ENCODE data around the gene ARHGAP15. TPM values are rescaled to one million over a fixed set of nuclear protein-coding genes. Genes with fewer than 3 reads are reported as not detected.

ARHGAP15 gene
- total RNA-seq, 8 experiments from 2014 or later, result 0.29 to 1.3 (median 0.51) TPM; not detected in 2

GRCh38 chr2:143429932-143430679, 300.9 kb downstream of the ARHGAP15 start:
- in situ Hi-C loops (cut with MboI; ENCODE audit: low pct_unique_long_range_greater_than_20kb in 2 of 9, low sequenced_read_pairs in 9 of 9, unreplicated experiment in 9 of 9), result no loop called here

GRCh38 chr2:143431316-143431715, 302.1 kb downstream of the ARHGAP15 start:
- in situ Hi-C loops (cut with MboI; ENCODE audit: low pct_unique_long_range_greater_than_20kb in 2 of 9, low sequenced_read_pairs in 9 of 9, unreplicated experiment in 9 of 9), result no loop called here
- Histone ChIP-seq H3K4me1 (replicated peaks in 1 of 2) (peaks cover 3 to 15% of the 10 kb centered on the region in 2 donors), H3K27ac (no peak overlapping the region), H3K4me3 (no peak overlapping the region)
- ATAC-seq (replicated peaks in 6 of 8), result no peak
- 0 to 100% (median 79%) methylated on average over 1 to 2 of the region's 2 CpGs; no CpG with 5 or more reads in 3 of the 10 experiments for WGBS, 10 experiments

More at GRCh38 chr2:143429932-143430679, 300.9 kb downstream of the ARHGAP15 start:
- Histone ChIP-seq H3K27ac (no peak overlapping the region), H3K4me3 (no peak overlapping the region), H3K4me1 (replicated peaks in 1 of 2) (peaks cover 3 to 15% of the 10 kb centered on the region in 2 donors)
- 11 to 100% (median 86%) methylated on average over 1 of the region's 1 CpG; no CpG with 5 or more reads in 1 of the 10 experiments for WGBS, 10 experiments
- ATAC-seq (replicated peaks in 6 of 8), result peak in 2 of 8 experiments; percentile 37 to 65

- 14 to 83% (median 67%) methylated on average over 2 to 3 of the region's 3 CpGs; no CpG with 5 or more reads in 1 of the 10 experiments for WGBS, 10 experiments
- Histone ChIP-seq H3K4me1 (replicated peaks in 1 of 2) (peaks cover 3 to 15% of the 10 kb centered on the region in 2 donors), H3K4me3 (no peak overlapping the region), H3K27ac (no peak overlapping the region)
- in situ Hi-C loops (cut with MboI; ENCODE audit: low pct_unique_long_range_greater_than_20kb in 2 of 9, low sequenced_read_pairs in 9 of 9, unreplicated experiment in 9 of 9), result no loop called here
- ATAC-seq (replicated peaks in 6 of 8), result peak in 2 of 8 experiments; percentile 39 to 79
These were observed 304.0 kb downstream of the ARHGAP15 start for GRCh38 chr2:143433251-143433650.

GRCh38 chr2:143433840-143434239, 304.6 kb downstream of the ARHGAP15 start:
- peaks cover 3 to 15% of the 10 kb centered on the region in 2 donors for H3K4me1 ChIP-seq (replicated peaks in 1 of 2)
- in situ Hi-C loops (cut with MboI; ENCODE audit: low pct_unique_long_range_greater_than_20kb in 2 of 9, low sequenced_read_pairs in 9 of 9, unreplicated experiment in 9 of 9), result no loop called here
- H3K27ac ChIP-seq, result no peak overlapping the region
- H3K4me3 ChIP-seq, result no peak overlapping the region
- ATAC-seq (replicated peaks in 6 of 8), result no peak

- no peak overlapping the region for H3K27ac ChIP-seq
- WGBS, 10 experiments, result 20 to 97% (median 62%) methylated on average over 1 to 3 of the region's 3 CpGs; no CpG with 5 or more reads in 2 of the 10 experiments
- H3K4me1 ChIP-seq (replicated peaks in 1 of 2), result peaks cover 3 to 15% of the 10 kb centered on the region in 2 donors
- in situ Hi-C loops (cut with MboI; ENCODE audit: low pct_unique_long_range_greater_than_20kb in 2 of 9, low sequenced_read_pairs in 9 of 9, unreplicated experiment in 9 of 9), result no loop called here
- peak in 4 of 8 experiments; percentile 25 to 84 (median 46) for ATAC-seq (replicated peaks in 6 of 8)
- no peak overlapping the region for H3K4me3 ChIP-seq
These were observed 305.2 kb downstream of the ARHGAP15 start for GRCh38 chr2:143434445-143434844.

- H3K27ac ChIP-seq, result no peak overlapping the region
- 5 to 93% (median 71%) methylated on average over 4 to 6 of the region's 6 CpGs; no CpG with 5 or more reads in 1 of the 10 experiments for WGBS, 10 experiments
- H3K4me1 ChIP-seq (replicated peaks in 1 of 2), result peaks cover 3 to 15% of the 10 kb centered on the region in 2 donors
- in situ Hi-C loops (cut with MboI; ENCODE audit: low pct_unique_long_range_greater_than_20kb in 2 of 9, low sequenced_read_pairs in 9 of 9, unreplicated experiment in 9 of 9), result no loop called here
- no peak overlapping the region for H3K4me3 ChIP-seq
- ATAC-seq (replicated peaks in 6 of 8), result peak in 1 of 8 experiments; percentile 18
These were observed 305.9 kb downstream of the ARHGAP15 start for GRCh38 chr2:143435131-143435530.

GRCh38 chr2:143436951-143437350, 307.7 kb downstream of the ARHGAP15 start:
- Histone ChIP-seq H3K4me1 (replicated peaks in 1 of 2) (peaks cover 3 to 15% of the 10 kb centered on the region in 2 donors), H3K4me3 (no peak overlapping the region), H3K27ac (no peak overlapping the region)
- ATAC-seq (replicated peaks in 6 of 8), result no peak
- 40 to 100% (median 96%) methylated on average over 1 to 2 of the region's 2 CpGs; no CpG with 5 or more reads in 2 of the 10 experiments for whole genome bisulfite sequencing, 10 experiments
- in situ Hi-C loops (cut with MboI; ENCODE audit: low pct_unique_long_range_greater_than_20kb in 2 of 9, low sequenced_read_pairs in 9 of 9, unreplicated experiment in 9 of 9), result no loop called here

GRCh38 chr2:143440411-143441012, 311.3 kb downstream of the ARHGAP15 start:
- no peak for ATAC-seq (replicated peaks in 6 of 8)
- WGBS, 10 experiments, result 53 to 88% (median 70%) methylated on average over 3 to 5 of the region's 5 CpGs
- Histone ChIP-seq H3K4me3 (no peak overlapping the region), H3K4me1 (replicated peaks in 1 of 2) (peaks cover 0 to 7% of the 10 kb centered on the region in 2 donors), H3K27ac (no peak overlapping the region)
- in situ Hi-C loops (cut with MboI; ENCODE audit: low pct_unique_long_range_greater_than_20kb in 2 of 9, low sequenced_read_pairs in 9 of 9, unreplicated experiment in 9 of 9), result no loop called here

GRCh38 chr2:143442193-143442592, 313.0 kb downstream of the ARHGAP15 start:
- peaks cover 0 to 7% of the 10 kb centered on the region in 2 donors for H3K4me1 ChIP-seq (replicated peaks in 1 of 2)
- peak in 1 of 8 experiments; percentile 52 for ATAC-seq (replicated peaks in 6 of 8)
- no peak overlapping the region for H3K27ac ChIP-seq
- no peak overlapping the region for H3K4me3 ChIP-seq
- in situ Hi-C loops (cut with MboI; ENCODE audit: low pct_unique_long_range_greater_than_20kb in 2 of 9, low sequenced_read_pairs in 9 of 9, unreplicated experiment in 9 of 9), result no loop called here
- 80 to 95% (median 86%) methylated on average over 1 to 6 of the region's 6 CpGs; no CpG with 5 or more reads in 4 of the 10 experiments for WGBS, 10 experiments

GRCh38 chr2:143451642-143452281, 322.5 kb downstream of the ARHGAP15 start:
- in situ Hi-C loops (cut with MboI; ENCODE audit: low pct_unique_long_range_greater_than_20kb in 2 of 9, low sequenced_read_pairs in 9 of 9, unreplicated experiment in 9 of 9), result no loop called here
- Histone ChIP-seq H3K27ac (no peak overlapping the region), H3K4me3 (no peak overlapping the region), H3K4me1 (replicated peaks in 1 of 2) (no peaks in the 10 kb centered on the region)
- peak in 1 of 8 experiments; percentile 23 for ATAC-seq (replicated peaks in 6 of 8)
- WGBS, 10 experiments, result 41 to 89% (median 80%) methylated on average over 2 to 4 of the region's 4 CpGs; no CpG with 5 or more reads in 1 of the 10 experiments

- H3K27ac ChIP-seq, result no peak overlapping the region
- in situ Hi-C loops (cut with MboI; ENCODE audit: low pct_unique_long_range_greater_than_20kb in 2 of 9, low sequenced_read_pairs in 9 of 9, unreplicated experiment in 9 of 9), result no loop called here
- no peaks in the 10 kb centered on the region for H3K4me1 ChIP-seq (replicated peaks in 1 of 2)
- no peak overlapping the region for H3K4me3 ChIP-seq
- WGBS, 10 experiments, result 57 to 93% (median 90%) methylated on average over 1 to 3 of the region's 3 CpGs; no CpG with 5 or more reads in 1 of the 10 experiments
- no peak for ATAC-seq (replicated peaks in 6 of 8)
These were observed 323.7 kb downstream of the ARHGAP15 start for GRCh38 chr2:143452817-143453451.

- Histone ChIP-seq H3K4me1 (replicated peaks in 1 of 2) (no peaks in the 10 kb centered on the region), H3K4me3 (no peak overlapping the region), H3K27ac (no peak overlapping the region)
- in situ Hi-C loops (cut with MboI; ENCODE audit: low pct_unique_long_range_greater_than_20kb in 2 of 9, low sequenced_read_pairs in 9 of 9, unreplicated experiment in 9 of 9), result no loop called here
- 58 to 100% (median 90%) methylated on average over 1 to 2 of the region's 2 CpGs; no CpG with 5 or more reads in 1 of the 10 experiments for WGBS, 10 experiments
- ATAC-seq (replicated peaks in 6 of 8), result no peak
These were observed 324.8 kb downstream of the ARHGAP15 start for GRCh38 chr2:143453981-143454511.

Data from motor neuron (in vitro differentiated cells).